Gastroesophageal sphincter (tissue), 3 donors: ENCODE results near the gene ZP1.

Experiments
- EP300 ChIP-seq: sonication (generic); formaldehyde crosslinking; IDR thresholded peaks from one replicate; pipeline ENCODE4 v1.6.1; 2017; ENCODE audit warnings: antibody characterized with exemption, mild to moderate bottlenecking
- POLR2A ChIP-seq, 2 donors: fragments of 450-650 bp; IDR thresholded peaks; one replicate each; pipeline ENCODE4 v1.6.1; 2017; ENCODE audit warnings: antibody characterized with exemption in 2 of 2, mild to moderate bottlenecking in 2 of 2, moderate library complexity in 1 of 2
- POLR2AphosphoS5 ChIP-seq: sonication (generic); formaldehyde crosslinking; IDR thresholded peaks from one replicate; pipeline ENCODE4 v1.6.1; 2017; ENCODE audit warnings: antibody characterized with exemption
- TF ChIP-seq, protein P1 (sequence below), 4 experiments: fragments of 200-600 bp in 2 of 4; fragments of 450-650 bp in 2 of 4; sonication (generic) in 1 of 4; IDR thresholded peaks; one replicate each; pipeline ENCODE4 v1.5.1; 2017 to 2019; ENCODE audit warnings: antibody characterized with exemption in 4 of 4, mild to moderate bottlenecking in 2 of 4, moderate library complexity in 2 of 4

DNA sequence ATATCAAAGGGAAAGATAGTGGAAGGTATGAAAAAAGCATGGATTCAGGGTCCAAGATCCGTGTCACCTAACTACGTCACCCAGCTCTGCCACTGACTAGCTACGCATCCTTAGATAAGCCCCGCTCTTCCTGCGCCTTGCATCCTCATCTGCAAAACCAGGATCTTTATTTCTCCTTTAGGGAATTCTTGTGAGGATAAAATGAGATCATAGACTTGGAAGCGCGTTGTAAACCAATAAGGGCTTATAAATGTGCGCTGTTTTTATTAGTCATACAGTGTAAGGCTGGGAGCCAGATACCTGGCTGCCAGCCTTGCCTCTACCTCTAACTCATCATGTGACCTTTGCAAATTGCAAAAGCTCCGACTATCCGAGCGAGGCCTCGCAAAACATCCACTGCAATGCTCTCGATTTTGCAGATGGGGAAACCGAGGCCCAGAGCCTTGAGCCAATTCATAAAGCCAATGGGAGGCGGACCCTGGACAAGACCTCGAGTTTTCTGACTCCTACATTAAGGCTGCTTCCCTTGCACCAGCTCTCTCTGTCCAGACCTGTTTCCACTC lies 38.3 kb downstream of the ZP1 start:
- TF ChIP-seq, protein P1, sequence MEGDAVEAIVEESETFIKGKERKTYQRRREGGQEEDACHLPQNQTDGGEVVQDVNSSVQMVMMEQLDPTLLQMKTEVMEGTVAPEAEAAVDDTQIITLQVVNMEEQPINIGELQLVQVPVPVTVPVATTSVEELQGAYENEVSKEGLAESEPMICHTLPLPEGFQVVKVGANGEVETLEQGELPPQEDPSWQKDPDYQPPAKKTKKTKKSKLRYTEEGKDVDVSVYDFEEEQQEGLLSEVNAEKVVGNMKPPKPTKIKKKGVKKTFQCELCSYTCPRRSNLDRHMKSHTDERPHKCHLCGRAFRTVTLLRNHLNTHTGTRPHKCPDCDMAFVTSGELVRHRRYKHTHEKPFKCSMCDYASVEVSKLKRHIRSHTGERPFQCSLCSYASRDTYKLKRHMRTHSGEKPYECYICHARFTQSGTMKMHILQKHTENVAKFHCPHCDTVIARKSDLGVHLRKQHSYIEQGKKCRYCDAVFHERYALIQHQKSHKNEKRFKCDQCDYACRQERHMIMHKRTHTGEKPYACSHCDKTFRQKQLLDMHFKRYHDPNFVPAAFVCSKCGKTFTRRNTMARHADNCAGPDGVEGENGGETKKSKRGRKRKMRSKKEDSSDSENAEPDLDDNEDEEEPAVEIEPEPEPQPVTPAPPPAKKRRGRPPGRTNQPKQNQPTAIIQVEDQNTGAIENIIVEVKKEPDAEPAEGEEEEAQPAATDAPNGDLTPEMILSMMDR (IDR thresholded peaks at IDR 0.05) = no peak
- TF ChIP-seq POLR2A (IDR thresholded peaks at IDR 0.05) (no peak), EP300 (no peak), POLR2AphosphoS5 (peak; percentile 17)
